Psoas muscle (tissue), 8 donors: ENCODE measurements around the gene SMAD1. TPM values are rescaled to one million over a fixed set of nuclear protein-coding genes. Genes with fewer than 3 reads are reported as not detected.
A peak's percentile ranks its signal among the peaks of the same experiment; 100 is the strongest.

ENCODE experiments used
- ATAC-seq, 4 donors: fragments of 200-7000 bp; cut with Tn5 transposase; one replicate each; pipeline ENCODE4 v1.9.1; 2020; ENCODE audit warnings: moderate library complexity in 3 of 4, mild to moderate bottlenecking in 2 of 4
- DNase-seq, 2 donors: peaks; one replicate each; pipeline ENCODE4 v3.0.0-alpha.2; 2020
- H3K27ac ChIP-seq: fragments of 200-600 bp; one replicate; pipeline ENCODE4 v1.8.0; 2022
- H3K27me3 ChIP-seq, 3 donors: fragments of 200-600 bp in 1 of 3; one replicate each; pipeline versions ENCODE4 v1.6.1 to v1.8.0; 2013 to 2022; ENCODE audit warnings: low read length in 2 of 3, mild to moderate bottlenecking in 2 of 3, moderate library complexity in 1 of 3; ENCODE audit not compliant: insufficient read depth in 3 of 3
- H3K36me3 ChIP-seq, 2 donors: fragments of 200-600 bp in 1 of 2; one replicate each; pipeline versions ENCODE4 v1.6.1 to v1.8.0; 2013 to 2022; ENCODE audit warnings: low read depth in 1 of 2, mild to moderate bottlenecking in 1 of 2, moderate library complexity in 1 of 2; ENCODE audit not compliant: insufficient read depth in 1 of 2
- H3K4me1 ChIP-seq: fragments of 200-600 bp; one replicate; pipeline ENCODE4 v1.8.0; 2022
- H3K4me3 ChIP-seq: fragments of 200-600 bp; one replicate; pipeline ENCODE4 v1.8.0; 2022; ENCODE audit warnings: mild to moderate bottlenecking
- H3K9me3 ChIP-seq: fragments of 200-600 bp; one replicate; pipeline ENCODE4 v1.8.0; 2022
- CTCF ChIP-seq: fragments of 200-600 bp; IDR thresholded peaks from one replicate; pipeline ENCODE4 v1.8.0; 2022; ENCODE audit warnings: antibody characterized with exemption
- WGBS, 3 donors: extraction: QIAGEN DNeasy Blood & Tissue Kit; methylation state at CpG; one replicate each; pipeline versions ENCODE4 v1.1.6 to v1.1.7; 2013; 5-methylcytosine and 5-hydroxymethylcytosine counted together
- intact Hi-C, 2 donors: fragments of 100-400 bp; cut with DNase I; formaldehyde crosslinking; loops; one replicate each; pipeline versions ENCODE4 v1.11.0 to v1.14.2; 2022
- polyA plus RNA-seq, 3 donors: library from polyadenylated mRNA; stranded (reverse); fragments of 200-250 nt; gene quantifications; one replicate each; pipeline ENCODE4 v1.2.3, GENCODE V29; 2013
- total RNA-seq, 4 donors: library from RNA; stranded (reverse); fragmentation: NEBNext Ultra II Directional in 2 of 4; extraction: Animal tissue kit (Norgen Biotek cat#: 25700) in 2 of 4; gene quantifications; one replicate each; pipeline versions ENCODE4 v1.2.1 to v1.2.4, GENCODE V29; 2021 to 2023
- donor health status: healthy with polysubstance abuse.
- donor health status: DM: no; HTN: no; CAD: no; lungs with moderate emphysema.
- donor health status: Bipolar disorder and iron deficiency.
- donor health status: healthy.
- donor health status: DM: yes; HTN: yes; CAD: no.
- donor health status: DM: no; HTN: no; CAD: no.
- donor health status: DM: no; HTN: no; CAD: no.
- donor health status: DM: yes; HTN: yes; CAD: no.

The SMAD1 gene
- total and polyA plus RNA-seq, 7 donors: 5.0 to 30.6 (median 17.2) TPM

- Histone ChIP-seq H3K27me3 (no peaks in the 10 kb centered on the region), H3K9me3 (no peaks in the 10 kb centered on the region), H3K27ac (no peak overlapping the region), H3K4me1 (peaks cover 22% of the 10 kb centered on the region), H3K36me3 (peaks cover 2 to 32% of the 10 kb centered on the region in 2 donors), H3K4me3 (no peak overlapping the region)
- ATAC-seq (peak in 1 of 4 donors; percentile 36), DNase-seq (no peak)
- WGBS, 3 donors: 17 to 32% (median 18%) methylated on average over 1 of the region's 1 CpG
- no peak for TF ChIP-seq CTCF
- intact Hi-C loops: no loop called here
Observed at GRCh38 chr4:145538596-145538995, 56.9 kb downstream of the SMAD1 start.

GRCh38 chr4:145539671-145540070, 58.0 kb downstream of the SMAD1 start:
- Histone ChIP-seq H3K27me3 (no peaks in the 10 kb centered on the region), H3K4me3 (no peak overlapping the region), H3K27ac (no peak overlapping the region), H3K4me1 (peaks cover 11% of the 10 kb centered on the region), H3K9me3 (no peaks in the 10 kb centered on the region), H3K36me3 (peaks cover 4 to 35% of the 10 kb centered on the region in 2 donors)
- ATAC-seq (no peak), DNase-seq (no peak)
- no peak for TF ChIP-seq CTCF
- intact Hi-C loops: no loop called here
- WGBS, 3 donors: 38 to 49% (median 46%) methylated on average over 4 of the region's 4 CpGs

GRCh38 chr4:145540235-145540634, 58.6 kb downstream of the SMAD1 start:
- intact Hi-C loops: no loop called here
- DNase-seq: no peak
- no peaks in the 10 kb centered on the region for H3K9me3 ChIP-seq
- H3K27ac ChIP-seq: no peak overlapping the region
- no peaks in the 10 kb centered on the region for H3K27me3 ChIP-seq
- H3K4me3 ChIP-seq: no peak overlapping the region
- TF ChIP-seq CTCF: no peak
- peaks cover 4 to 35% of the 10 kb centered on the region in 2 donors for H3K36me3 ChIP-seq
- H3K4me1 ChIP-seq: peaks cover 8% of the 10 kb centered on the region
- WGBS, 3 donors: 47 to 55% (median 51%) methylated on average over 3 of the region's 3 CpGs
- no peak for ATAC-seq

GRCh38 chr4:145541346-145541745, 59.7 kb downstream of the SMAD1 start:
- H3K27ac ChIP-seq: peak overlapping the region; percentile 3
- no peaks in the 10 kb centered on the region for H3K9me3 ChIP-seq
- DNase-seq: no peak
- intact Hi-C loops: no loop called here
- no peaks in the 10 kb centered on the region for H3K27me3 ChIP-seq
- TF ChIP-seq CTCF: no peak
- peaks cover 4 to 43% of the 10 kb centered on the region in 2 donors for H3K36me3 ChIP-seq
- H3K4me3 ChIP-seq: no peak overlapping the region
- 30 to 35% (median 32%) methylated on average over 4 of the region's 4 CpGs for WGBS, 3 donors
- H3K4me1 ChIP-seq: peaks cover 16% of the 10 kb centered on the region
- no peak for ATAC-seq

GRCh38 chr4:145545031-145545430, 63.4 kb downstream of the SMAD1 start:
- 77 to 86% (median 80%) methylated on average over 1 of the region's 1 CpG for WGBS, 3 donors
- peaks cover 6 to 66% of the 10 kb centered on the region in 2 donors for H3K36me3 ChIP-seq
- ATAC-seq: no peak

More at GRCh38 chr4:145545031-145545430, 63.4 kb downstream of the SMAD1 start:
- DNase-seq: no peak
- intact Hi-C loops: loop anchor here in 1 of 2 donors (5.0 kb wide), 1 partner anchor 63 kb away; the partner anchor contains the start of gene SMAD1
- Histone ChIP-seq H3K9me3 (no peaks in the 10 kb centered on the region), H3K27ac (peak overlapping the region; percentile 17), H3K4me1 (peaks cover 8% of the 10 kb centered on the region), H3K4me3 (no peak overlapping the region), H3K27me3 (no peaks in the 10 kb centered on the region)
- TF ChIP-seq CTCF: no peak
